NCI-H226 (cell line): ENCODE results near the gene RNASE12.
"Not testable (repeated sequence)": the region's sequence is repeated elsewhere in the genome, so short reads cannot be mapped to it uniquely, and the experiment has no call there.

ENCODE experiments used
- DNase-seq: peaks from one replicate; pipeline ENCODE4 v3.0.0-alpha.2; 2015

Gene RNASE12

GRCh38 chr14:20591235-20591634, at the start of gene RNASE12:
TSS of gene RNASE12 (minus strand) at chr14:20591376. CDS start at chr14:20590723, 653 bp downstream.
- no peak for DNase-seq

- DNase-seq: peak; percentile 85
These were observed 41.9 kb upstream of the RNASE12 start for GRCh38 chr14:20632831-20633691.

GRCh38 chr14:20632448-20632830, 41.3 kb upstream of the RNASE12 start:
- DNase-seq: no peak

- DNase-seq: peak; percentile 57
These were observed 40.8 kb upstream of the RNASE12 start for GRCh38 chr14:20631880-20632389.

- peak; percentile 65 for DNase-seq
These were observed 40.1 kb upstream of the RNASE12 start for GRCh38 chr14:20631023-20631879.

DNA sequence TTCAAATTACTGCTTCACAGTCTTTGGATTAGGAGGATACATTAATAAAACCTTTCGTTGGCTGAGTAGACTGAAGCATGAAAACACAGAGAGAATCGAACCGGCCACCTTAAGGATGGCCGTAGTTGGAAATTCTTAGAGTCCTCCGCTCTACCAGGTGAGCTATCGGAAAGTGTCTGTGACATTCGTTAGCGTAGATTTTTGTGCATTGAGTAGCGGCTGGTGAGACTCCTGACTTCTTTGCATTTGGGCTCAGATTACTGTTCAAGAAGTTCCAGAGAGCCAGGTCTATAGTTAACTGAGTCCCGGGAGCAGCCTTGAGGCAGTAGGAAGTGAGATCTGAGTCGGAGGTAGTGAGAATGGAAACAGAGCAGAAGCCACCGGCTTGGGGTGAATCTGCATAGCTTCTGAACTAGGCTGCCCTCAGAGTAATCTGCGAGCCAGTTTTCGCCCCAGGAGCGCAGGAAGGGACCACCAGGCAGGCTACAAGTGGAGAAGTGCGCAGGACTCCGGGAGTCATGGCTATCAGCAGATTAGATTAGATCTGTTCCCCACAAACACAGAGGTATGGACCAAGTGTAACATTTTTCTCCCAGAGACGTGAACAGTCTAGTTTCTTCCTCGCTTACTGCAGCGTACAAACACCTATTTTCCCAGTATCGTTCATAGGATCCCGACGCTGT, 39.3 kb upstream of the RNASE12 start:
- DNase-seq: peak; percentile 39

- DNase-seq: no peak
These were observed 37.1 kb upstream of the RNASE12 start for GRCh38 chr14:20628063-20628854.

GRCh38 chr14:20627346-20628027, 36.3 kb upstream of the RNASE12 start:
- no peak for DNase-seq

- DNase-seq: no peak
These were observed 35.1 kb upstream of the RNASE12 start for GRCh38 chr14:20626274-20626673.

DNA sequence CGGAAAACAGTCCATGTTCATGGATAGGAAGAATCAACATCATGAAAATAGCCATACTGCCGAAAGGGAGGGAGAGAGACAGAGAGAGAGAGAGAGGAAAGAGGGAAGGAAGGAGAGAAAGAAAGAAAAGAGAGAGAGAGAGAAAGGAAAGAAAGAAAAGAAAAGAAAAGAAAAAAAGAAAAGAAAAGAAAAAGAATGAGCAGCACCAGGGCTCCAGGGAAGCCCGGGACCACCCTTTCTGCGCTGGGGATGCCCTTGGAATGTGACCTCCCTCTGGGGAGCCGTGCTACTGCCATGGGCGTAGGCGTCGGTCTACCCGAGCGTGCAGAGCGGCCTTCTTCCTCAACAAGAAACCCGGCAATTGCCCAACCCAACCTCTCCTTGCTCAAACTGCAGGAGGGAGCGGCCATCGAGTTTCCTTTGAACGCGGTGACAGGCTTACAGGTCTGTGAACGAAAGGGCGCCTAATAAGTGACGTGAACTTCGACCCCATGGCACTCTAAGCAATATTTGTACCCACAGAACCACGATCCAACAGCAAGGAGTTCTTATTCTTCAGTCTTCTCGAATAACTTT, 33.4 kb upstream of the RNASE12 start:
- peak; percentile 37 for DNase-seq

DNA sequence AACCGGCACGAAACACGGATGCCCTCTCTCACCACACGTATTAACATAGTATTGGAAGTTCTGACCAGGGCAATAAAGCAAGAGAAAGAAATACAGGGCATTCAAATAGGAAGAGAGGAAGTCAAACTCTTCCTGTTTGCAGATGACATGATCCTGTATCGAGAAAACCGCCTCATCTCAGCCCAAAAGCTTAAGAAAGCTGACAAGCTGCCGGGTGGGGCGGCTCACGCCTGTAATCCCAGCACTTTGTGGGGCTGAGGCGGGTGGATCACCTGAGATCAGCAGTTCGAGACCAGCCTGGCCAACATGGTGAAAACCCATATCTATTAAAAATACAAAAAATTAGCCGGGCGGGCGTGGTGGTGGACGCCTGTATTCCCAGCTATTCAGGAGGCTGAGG, 32.6 kb upstream of the RNASE12 start:
- no peak for DNase-seq

- DNase-seq: no peak
These were observed 31.7 kb upstream of the RNASE12 start for GRCh38 chr14:20622816-20623291.

GRCh38 chr14:20620798-20621478, 29.8 kb upstream of the RNASE12 start:
- DNase-seq: no peak

- DNase-seq: not testable (repeated sequence)
These were observed 28.5 kb upstream of the RNASE12 start for GRCh38 chr14:20619688-20620087.

DNA sequence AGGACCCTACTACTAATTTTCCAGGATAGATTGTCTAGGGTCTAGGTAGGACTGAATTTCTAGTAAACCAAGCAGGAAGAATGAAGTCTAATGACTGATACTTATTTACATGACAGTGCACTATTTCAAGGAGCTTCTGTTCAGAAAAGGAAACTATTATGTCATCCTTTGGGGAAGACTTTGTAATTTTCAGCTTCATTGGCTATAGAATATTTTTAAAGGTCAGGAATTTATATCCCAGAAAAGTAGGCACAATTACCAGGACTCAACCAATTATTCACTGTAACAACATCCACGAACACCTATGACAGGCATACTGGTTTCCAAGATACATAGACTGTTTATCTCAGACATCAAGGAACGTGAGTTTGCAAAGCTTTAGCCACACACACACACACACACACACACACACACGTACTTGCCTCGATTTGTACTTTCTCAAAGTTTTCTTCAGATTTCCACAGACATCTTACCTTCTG, 27.1 kb upstream of the RNASE12 start:
- no peak for DNase-seq

GRCh38 chr14:20617138-20618003, 26.2 kb upstream of the RNASE12 start:
- no peak for DNase-seq

DNA sequence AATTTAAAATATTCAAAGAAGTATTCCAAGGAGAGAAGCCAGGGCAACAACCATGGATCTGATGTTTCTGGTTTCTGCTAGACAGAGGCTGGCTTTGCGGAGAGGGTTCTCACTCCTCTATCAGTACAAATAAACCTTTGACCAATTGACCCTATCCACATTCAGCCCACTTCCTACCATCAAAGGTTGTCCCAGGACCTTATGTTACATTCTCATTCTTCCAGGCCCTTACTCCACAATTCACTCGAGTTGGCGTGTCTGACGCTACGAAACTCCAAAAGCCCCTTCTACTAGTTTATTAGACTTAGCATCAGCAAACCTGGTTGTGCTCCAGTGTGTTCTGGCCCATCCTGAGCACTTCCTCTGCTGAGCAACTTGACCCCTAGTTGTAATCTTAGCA, 24.8 kb upstream of the RNASE12 start:
- no peak for DNase-seq

DNA sequence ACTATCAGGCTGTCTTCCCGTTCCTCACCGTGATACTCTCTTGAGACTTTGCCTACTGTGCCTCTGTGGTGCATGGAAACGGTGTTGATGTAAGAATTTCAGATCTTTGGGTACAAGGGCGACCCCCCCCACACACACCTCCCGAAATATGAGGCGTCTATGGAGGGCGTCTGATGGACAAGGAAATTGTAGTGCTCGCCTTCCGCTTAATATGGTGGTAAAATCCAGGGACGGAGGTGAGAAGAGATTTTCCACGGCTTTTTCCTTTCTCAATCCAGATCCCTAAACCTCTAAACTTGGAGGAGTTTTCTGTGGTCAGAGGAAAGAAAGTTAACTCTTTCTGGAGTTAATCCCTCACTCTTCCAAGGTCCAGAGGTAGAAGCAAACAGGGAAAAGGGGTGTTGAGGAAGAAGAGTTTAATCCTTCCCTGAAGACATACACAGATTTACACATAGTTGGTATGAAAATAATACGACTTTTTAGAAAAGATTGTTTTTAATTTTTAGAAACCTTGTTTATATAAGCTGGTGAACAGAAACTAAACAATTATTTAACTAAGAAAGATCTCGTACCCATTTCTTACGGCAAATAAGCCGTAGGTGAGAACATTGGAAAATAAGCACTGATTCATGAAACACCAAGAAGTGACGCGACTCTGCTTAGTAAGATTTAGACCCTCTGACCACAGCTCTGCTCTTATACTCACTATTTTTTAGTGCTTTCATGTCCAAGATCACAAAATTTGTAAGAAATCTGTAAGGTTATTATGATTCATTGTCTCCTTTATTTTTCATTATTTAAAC, 23.1 kb upstream of the RNASE12 start:
- DNase-seq: peak; percentile 33
